Adipocyte (in vitro differentiated cells): ENCODE results near the gene CACNG4.

ENCODE experiments used
- DNase-seq: peaks from one replicate; pipeline ENCODE4 v3.0.0-alpha.2; 2015; ENCODE audit warnings: low read depth
- H3K27me3 ChIP-seq: replicated peaks from 2 replicates; pipeline ENCODE4 v1.7.0; 2013; ENCODE audit warnings: mild to moderate bottlenecking, low read length, moderate library complexity; ENCODE audit not compliant: control insufficient read depth, insufficient read depth
- H3K36me3 ChIP-seq: 2 replicates; pipeline ENCODE4 v1.7.0; 2013; ENCODE audit warnings: low read length, mild to moderate bottlenecking, moderate library complexity; ENCODE audit not compliant: control insufficient read depth, insufficient read depth, severe bottlenecking
- H3K4me1 ChIP-seq: 2 replicates; pipeline ENCODE4 v1.7.0; 2013; ENCODE audit warnings: mild to moderate bottlenecking, low read length, moderate library complexity; ENCODE audit not compliant: control insufficient read depth, insufficient read depth
- H3K4me3 ChIP-seq: 2 replicates; pipeline ENCODE4 v1.7.0; 2013; ENCODE audit warnings: mild to moderate bottlenecking, low read length, moderate library complexity
- H3K9ac ChIP-seq: 2 replicates; pipeline ENCODE4 v1.7.0; 2013; ENCODE audit warnings: mild to moderate bottlenecking, low read length, moderate library complexity
- H3K9me3 ChIP-seq: 2 replicates; pipeline ENCODE4 v1.7.0; 2013; ENCODE audit warnings: mild to moderate bottlenecking, low read length, moderate library complexity; ENCODE audit not compliant: control insufficient read depth

The CACNG4 gene

GRCh38 chr17:67007266-67007665, 42.8 kb downstream of the CACNG4 start:
- H3K4me1 ChIP-seq: no peaks in the 10 kb centered on the region
- no peak overlapping the region for H3K4me3 ChIP-seq
- H3K36me3 ChIP-seq: no peaks in the 10 kb centered on the region
- H3K9ac ChIP-seq: no peak overlapping the region
- DNase-seq: no peak
- peaks cover 74% of the 10 kb centered on the region for H3K27me3 ChIP-seq
- H3K9me3 ChIP-seq: peaks cover 17% of the 10 kb centered on the region

DNA sequence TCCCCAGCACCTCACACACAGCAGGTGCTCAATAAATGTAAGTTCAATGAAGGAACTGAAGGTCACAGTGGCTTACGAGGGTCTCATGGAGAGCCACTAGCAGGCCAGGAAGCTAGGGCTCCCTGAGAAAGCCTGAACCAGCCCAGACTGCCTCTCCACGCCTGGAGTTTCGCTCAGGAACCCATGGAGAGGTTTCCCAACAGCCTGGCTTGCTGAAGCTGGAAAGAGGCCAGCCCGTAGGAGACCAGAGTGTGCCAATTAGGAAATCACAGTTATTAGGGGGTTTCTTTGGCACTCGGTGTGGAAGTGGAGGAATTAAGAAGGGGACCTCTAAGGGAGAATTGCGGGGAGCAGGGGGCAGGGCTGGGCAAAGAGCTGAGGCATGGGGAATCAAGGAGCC, 43.6 kb downstream of the CACNG4 start:
- H3K4me3 ChIP-seq: no peak overlapping the region
- no peak overlapping the region for H3K9ac ChIP-seq
- H3K27me3 ChIP-seq: peaks cover 69% of the 10 kb centered on the region
- H3K4me1 ChIP-seq: no peaks in the 10 kb centered on the region
- H3K9me3 ChIP-seq: peaks cover 17% of the 10 kb centered on the region
- DNase-seq: no peak
- no peaks in the 10 kb centered on the region for H3K36me3 ChIP-seq

GRCh38 chr17:67011527-67012175, 47.1 kb downstream of the CACNG4 start:
- H3K27me3 ChIP-seq: peaks cover 61% of the 10 kb centered on the region
- no peaks in the 10 kb centered on the region for H3K36me3 ChIP-seq
- H3K4me3 ChIP-seq: no peak overlapping the region
- no peak for DNase-seq
- no peak overlapping the region for H3K9ac ChIP-seq
- H3K4me1 ChIP-seq: no peaks in the 10 kb centered on the region
- H3K9me3 ChIP-seq: peaks cover 13% of the 10 kb centered on the region

GRCh38 chr17:67013891-67014290, 49.4 kb downstream of the CACNG4 start:
- no peak overlapping the region for H3K9ac ChIP-seq
- H3K27me3 ChIP-seq: peaks cover 60% of the 10 kb centered on the region
- no peak overlapping the region for H3K4me3 ChIP-seq
- H3K36me3 ChIP-seq: no peaks in the 10 kb centered on the region
- no peaks in the 10 kb centered on the region for H3K4me1 ChIP-seq
- no peak for DNase-seq
- H3K9me3 ChIP-seq: peaks cover 12% of the 10 kb centered on the region

- Histone ChIP-seq H3K36me3 (no peaks in the 10 kb centered on the region), H3K9me3 (peaks cover 1% of the 10 kb centered on the region), H3K4me3 (no peak overlapping the region), H3K4me1 (no peaks in the 10 kb centered on the region), H3K27me3 (peaks cover 66% of the 10 kb centered on the region), H3K9ac (no peak overlapping the region)
- DNase-seq: no peak
These were observed 50.5 kb downstream of the CACNG4 start for GRCh38 chr17:67015001-67015400.

DNA sequence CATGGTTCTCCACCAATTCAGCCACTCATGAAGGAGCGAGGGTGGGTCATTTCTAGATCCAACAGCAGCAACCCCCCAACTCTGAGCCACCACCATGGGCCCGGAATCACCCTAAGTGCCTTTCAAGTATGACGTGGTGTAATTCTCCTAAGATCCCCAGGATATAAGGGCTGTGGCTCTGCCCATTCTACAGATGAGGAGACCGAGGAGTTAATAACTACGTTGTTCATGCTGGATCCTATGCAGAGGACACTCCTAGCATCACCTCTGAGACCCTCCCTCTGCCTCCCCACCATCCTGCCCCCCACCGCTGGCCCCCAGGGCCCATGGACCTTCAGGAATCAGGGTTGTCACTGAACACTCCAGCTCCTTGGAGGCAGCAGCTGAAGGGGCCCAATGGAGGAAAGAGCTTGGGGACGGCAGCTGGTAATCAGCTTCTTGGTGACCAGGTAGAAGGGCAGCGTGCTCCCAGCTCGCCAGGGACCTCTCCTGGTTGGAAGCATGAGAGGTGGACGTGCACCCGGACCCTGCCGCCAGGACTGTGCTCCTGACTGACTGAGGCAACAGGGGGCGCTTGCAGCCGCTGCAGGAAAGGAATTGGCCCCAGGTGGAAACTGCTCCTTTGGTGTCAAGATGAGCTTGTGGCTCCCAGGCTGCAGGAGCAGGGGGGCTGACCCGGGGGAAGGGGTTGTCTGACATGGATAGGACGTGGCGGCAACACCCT, 51.7 kb downstream of the CACNG4 start:
- DNase-seq: no peak
- H3K4me1 ChIP-seq: no peaks in the 10 kb centered on the region
- H3K4me3 ChIP-seq: no peak overlapping the region
- peaks cover 66% of the 10 kb centered on the region for H3K27me3 ChIP-seq
- H3K9me3 ChIP-seq: no peaks in the 10 kb centered on the region
- H3K9ac ChIP-seq: no peak overlapping the region
- H3K36me3 ChIP-seq: no peaks in the 10 kb centered on the region

DNA sequence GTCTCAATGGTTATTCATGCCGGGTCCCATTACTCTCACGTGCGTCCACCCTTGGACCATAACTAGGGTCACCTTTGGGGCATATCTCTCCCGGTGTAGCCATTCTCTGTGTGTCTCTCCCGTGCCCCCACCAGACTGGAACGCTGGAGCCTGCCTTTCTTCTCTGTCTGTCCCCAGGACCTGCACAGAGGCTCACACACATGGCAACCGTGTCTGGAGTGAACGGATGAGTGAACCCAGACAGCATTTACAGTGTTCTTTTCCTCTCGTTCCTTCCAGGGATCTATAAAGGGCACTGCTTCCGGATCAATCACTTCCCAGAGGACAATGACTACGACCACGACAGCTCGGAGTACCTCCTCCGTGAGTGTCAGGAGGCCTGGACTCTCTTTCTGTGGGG, 53.4 kb downstream of the CACNG4 start:
- Histone ChIP-seq H3K36me3 (no peaks in the 10 kb centered on the region), H3K27me3 (peaks cover 60% of the 10 kb centered on the region), H3K4me1 (no peaks in the 10 kb centered on the region), H3K9me3 (no peaks in the 10 kb centered on the region), H3K9ac (no peak overlapping the region), H3K4me3 (no peak overlapping the region)
- no peak for DNase-seq

DNA sequence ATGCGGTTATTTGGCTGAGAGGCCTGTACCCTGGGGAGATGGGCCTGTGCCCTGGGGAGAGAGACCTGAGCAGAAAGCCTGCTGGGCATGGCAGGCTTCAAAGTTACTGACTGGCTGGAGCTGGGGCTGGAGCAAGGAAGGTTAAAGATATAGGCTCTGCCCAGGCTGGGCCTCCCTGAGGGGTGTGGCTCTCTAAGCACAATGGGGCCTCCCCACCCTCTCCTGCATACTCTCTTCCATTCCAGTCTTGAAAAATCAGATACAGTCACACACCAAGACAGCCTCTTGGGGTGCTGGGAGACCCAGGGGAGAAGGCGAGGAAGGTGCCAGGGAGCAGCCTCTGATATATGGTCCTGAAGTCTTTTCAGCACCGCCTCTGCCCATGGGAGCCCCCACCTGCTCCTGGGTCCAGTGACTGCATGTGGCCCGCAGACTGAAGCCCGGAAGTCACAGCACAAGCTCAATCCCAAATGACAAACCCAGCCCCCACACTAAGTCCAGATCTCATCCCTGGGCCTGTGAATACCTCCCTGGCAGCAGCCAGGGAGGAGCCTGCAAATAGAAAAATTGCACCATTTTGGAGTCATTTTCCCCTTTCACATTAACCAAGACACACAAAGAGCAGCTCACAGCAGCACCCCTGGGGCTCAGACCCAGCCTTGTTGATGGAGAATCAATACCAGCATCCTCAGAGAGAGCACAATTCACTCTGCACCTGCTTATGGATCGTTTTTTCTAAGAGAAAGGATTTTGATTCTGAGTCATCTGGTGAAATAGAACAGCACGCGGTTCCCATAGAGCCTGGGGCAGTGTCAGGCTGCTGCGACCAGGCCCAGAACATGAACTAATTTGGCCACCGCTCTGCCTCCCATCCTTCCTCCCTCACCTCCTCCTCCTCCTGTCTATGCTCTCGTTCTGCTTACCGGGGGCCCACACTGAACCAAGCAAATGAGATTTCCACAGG, 54.2 kb downstream of the CACNG4 start:
- no peaks in the 10 kb centered on the region for H3K4me1 ChIP-seq
- H3K4me3 ChIP-seq: no peak overlapping the region
- no peaks in the 10 kb centered on the region for H3K9me3 ChIP-seq
- DNase-seq: peak; percentile 6
- no peaks in the 10 kb centered on the region for H3K36me3 ChIP-seq
- peaks cover 59% of the 10 kb centered on the region for H3K27me3 ChIP-seq
- H3K9ac ChIP-seq: no peak overlapping the region

DNA sequence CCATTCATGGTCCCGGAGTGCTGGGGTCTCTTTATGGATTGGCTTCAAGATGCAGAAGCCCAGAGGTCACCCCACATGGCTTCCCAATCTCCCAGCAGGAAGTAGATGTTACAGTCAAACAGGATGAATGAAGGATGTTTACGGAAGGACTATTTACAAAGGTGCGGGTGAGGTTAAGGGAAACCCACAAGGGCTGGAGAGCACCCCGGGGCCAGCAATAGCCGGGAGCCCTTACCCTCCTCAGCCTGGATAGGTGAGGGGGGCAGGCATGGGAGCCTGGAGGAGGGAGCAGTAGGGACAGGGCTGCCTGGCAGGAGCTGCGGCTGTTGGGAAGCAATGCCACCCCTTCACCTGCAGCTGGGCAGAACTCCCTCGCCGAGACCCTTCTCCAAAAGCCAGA, 55.3 kb downstream of the CACNG4 start:
- Histone ChIP-seq H3K36me3 (no peaks in the 10 kb centered on the region), H3K4me3 (no peak overlapping the region), H3K4me1 (no peaks in the 10 kb centered on the region), H3K9me3 (no peaks in the 10 kb centered on the region), H3K9ac (no peak overlapping the region), H3K27me3 (peaks cover 60% of the 10 kb centered on the region)
- DNase-seq: no peak

GRCh38 chr17:67020293-67020766, 55.8 kb downstream of the CACNG4 start:
- Histone ChIP-seq H3K27me3 (peaks cover 55% of the 10 kb centered on the region), H3K9me3 (no peaks in the 10 kb centered on the region), H3K36me3 (no peaks in the 10 kb centered on the region), H3K4me1 (no peaks in the 10 kb centered on the region), H3K9ac (no peak overlapping the region), H3K4me3 (no peak overlapping the region)
- no peak for DNase-seq

DNA sequence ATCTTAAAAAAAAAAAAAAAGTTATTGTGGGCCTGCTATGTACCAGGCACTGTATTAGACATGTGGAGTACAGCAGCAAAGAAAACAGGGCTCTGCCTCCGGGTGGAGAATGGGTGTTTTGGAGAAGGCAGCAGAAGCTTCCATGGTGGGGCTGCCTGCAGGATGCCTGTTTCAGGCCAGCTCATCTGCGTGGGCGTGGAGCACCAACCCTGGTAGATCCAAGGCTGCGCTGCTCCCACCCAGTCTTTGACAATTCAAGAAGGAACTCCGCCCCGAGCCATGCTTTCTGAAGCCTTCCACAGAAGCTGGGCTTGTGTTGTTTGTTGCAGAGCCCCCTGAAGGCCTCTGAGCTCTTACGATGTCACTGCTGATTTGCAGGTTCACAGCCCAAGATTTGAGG, 56.7 kb downstream of the CACNG4 start:
- H3K4me3 ChIP-seq: no peak overlapping the region
- no peak for DNase-seq
- H3K27me3 ChIP-seq: peaks cover 51% of the 10 kb centered on the region
- H3K4me1 ChIP-seq: no peaks in the 10 kb centered on the region
- no peak overlapping the region for H3K9ac ChIP-seq
- H3K9me3 ChIP-seq: no peaks in the 10 kb centered on the region
- no peaks in the 10 kb centered on the region for H3K36me3 ChIP-seq
